ENCODE data around the gene ZDHHC7.

GRCh38 chr16:84999200-84999599 lies 12.1 kb downstream of the ZDHHC7 start:
- no peak for TF ChIP-seq CTCF (IDR thresholded peaks at IDR 0.05)
- TF ChIP-seq POLR2A (IDR thresholded peaks at IDR 0.05) = no peak
- TF ChIP-seq POLR2AphosphoS5 (IDR thresholded peaks at IDR 0.05; ENCODE audit: insufficient read depth in 1 of 2, low read depth in 1 of 2) = no peak

All from vagina (tissue), 2 donors.